PC-9 (cell line): ENCODE results near the gene ARL6.

Source experiments
- CTCF ChIP-seq: fragments of 200-600 bp; sonication (generic); conservative IDR thresholded peaks from 2 replicates; pipeline ENCODE4 v1.6.1; 2017; ENCODE audit warnings: mixed run types, antibody characterized with exemption, mild to moderate bottlenecking, moderate library complexity
- EZH2 ChIP-seq: fragments of 200-600 bp; sonication (generic); IDR thresholded peaks from 2 replicates; pipeline ENCODE4 v1.8.0; 2017; ENCODE audit warnings: antibody characterized with exemption, low read depth

- no peak for TF ChIP-seq CTCF
- no peak for TF ChIP-seq EZH2
These were observed 64.6 kb downstream of the ARL6 start for GRCh38 chr3:97829198-97829597.
